HG02884 (cell line): ENCODE results near the gene RASA3.

ENCODE experiments used
- ATAC-seq: cut with Tn5 transposase; IDR thresholded peaks from one replicate; pipeline ENCODE4 v1.9.1; 2021; ENCODE audit warnings: mild to moderate bottlenecking, moderate library complexity; ENCODE audit not compliant: unreplicated experiment

The RASA3 gene

DNA sequence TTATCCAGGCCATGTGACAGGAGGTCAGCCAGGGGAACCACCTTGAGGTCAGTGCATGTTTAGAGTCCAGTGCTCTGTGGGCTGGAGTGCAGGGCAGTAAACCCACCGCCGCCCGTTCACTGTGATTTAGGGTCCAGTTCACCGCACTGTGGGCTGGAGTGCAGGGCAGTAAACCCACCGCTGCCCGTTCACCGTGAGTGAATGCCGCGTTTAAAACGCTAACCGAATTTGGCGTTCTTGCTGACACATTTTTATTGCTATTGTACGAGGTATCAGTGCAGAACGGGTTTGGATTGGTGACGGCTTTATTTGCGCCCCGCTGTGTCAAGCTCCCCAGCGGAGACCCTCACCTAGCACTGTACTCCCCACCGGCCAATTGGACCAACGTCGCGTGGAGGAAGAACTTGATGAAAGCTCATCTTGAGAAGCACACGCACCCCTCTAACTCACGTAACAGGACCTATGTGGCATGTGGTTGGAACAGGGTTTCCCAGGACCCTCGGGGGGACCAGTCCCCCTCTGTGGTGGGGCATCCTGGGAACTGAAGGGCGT, 186.5 kb downstream of the RASA3 start:
- ATAC-seq, result no peak

DNA sequence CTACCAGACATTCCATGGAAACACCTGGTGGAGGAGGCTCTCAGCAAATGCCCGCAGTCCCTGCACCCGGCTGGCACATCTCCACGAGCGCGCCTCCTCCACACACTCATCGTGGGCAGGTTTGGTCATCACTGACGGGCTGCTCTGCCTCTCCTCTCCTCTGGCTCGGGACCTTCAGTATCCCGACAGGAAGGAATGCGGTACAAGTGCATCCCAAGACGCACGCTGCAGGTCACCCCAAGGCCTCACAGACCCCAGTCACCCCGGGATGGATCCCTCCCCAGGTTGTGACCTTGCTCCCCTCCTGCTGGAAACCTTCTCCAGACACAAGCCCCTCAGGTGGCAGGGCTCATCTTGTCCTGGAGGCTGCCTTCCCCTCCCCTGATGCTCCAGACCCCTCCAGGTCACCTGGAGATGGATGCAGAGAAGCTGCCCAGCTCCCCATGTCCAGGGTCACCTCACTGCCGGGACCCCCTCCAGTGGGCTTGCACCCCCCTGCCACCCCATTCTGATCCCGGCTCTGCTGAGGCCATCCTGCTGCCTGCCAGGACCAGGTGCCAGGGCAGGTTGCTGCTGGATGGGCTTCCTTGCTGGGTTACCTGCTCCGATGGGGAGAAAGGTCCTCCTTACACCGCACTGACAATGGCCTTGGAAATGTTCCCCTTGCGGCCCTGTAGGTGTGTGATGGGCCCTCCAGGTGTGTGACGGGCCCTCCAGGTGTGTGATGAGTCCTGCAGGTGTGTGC, 188.4 kb downstream of the RASA3 start:
- no peak for ATAC-seq

DNA sequence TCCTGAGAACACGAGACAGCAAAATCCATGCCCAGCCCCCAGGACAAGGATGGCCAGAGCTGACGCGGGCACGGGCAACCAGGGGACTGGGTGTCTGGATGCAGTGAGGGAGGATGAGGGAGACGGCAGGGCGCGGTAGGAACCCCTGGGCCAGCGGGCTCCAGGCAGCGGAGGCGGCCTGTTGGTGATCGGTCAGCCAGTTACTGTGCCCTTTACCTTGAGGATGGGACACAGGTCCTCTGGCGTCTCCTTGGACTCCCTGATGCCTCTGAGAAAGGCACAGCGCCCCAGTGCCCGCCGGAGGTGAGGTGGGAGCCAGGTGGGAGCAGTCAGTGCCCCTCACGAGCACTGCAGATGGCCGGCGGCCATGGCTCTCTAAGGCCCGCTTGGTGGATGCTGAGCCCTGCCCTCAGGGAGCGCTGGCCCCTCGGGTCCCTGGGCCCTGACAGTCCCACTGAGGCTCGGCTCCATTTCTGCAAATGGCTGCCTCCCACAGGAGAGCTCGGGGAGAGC, 189.8 kb downstream of the RASA3 start:
- no peak for ATAC-seq

DNA sequence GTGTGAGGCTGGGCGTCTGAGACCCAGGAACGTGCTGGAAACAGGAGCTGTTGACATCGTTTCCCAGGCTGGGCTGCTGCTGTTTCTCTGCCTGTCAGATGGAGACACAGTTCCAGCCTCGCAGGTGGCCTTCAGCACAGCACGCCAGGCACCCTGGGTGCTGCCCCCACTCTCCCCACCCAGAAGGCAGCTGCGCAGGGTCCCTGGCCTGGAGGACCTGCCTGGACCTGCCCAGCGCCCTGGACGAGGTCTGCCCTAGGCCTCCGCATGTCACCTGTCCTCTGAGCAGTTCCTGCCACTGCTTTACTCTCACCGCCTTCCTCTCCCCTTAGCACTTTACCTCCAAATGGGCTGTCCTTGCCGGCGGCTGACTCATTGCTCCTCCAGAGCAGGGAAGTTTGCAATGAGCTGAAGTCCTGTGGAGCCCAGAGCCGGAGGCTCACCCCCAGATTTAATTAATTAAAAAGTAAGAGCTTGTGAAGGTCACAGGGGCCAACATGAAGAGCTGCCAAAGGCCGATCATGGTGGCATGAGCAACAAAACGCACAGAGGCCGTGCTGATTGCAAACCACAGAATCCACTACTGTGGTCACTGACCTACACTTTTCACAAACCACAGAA, 190.7 kb downstream of the RASA3 start:
- ATAC-seq, result no peak

DNA sequence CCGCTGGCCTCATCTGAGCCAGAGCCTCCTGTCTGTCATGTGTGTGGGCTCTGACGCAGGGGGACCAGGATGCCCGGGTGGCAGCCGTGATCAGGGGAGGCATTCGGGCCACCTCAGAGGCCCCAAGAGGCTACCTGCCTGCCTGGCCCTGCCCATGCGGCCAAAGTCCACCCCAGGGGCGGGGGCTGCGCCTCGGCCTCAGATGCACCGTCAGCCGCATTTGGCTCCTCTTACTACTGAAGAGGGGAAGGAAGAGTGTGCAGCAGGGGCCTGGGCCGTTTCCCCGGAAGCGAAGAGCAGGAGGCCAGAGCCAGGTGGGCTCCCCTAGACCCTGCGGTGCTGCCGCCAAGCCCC, 192.5 kb downstream of the RASA3 start:
- ATAC-seq, result no peak

DNA sequence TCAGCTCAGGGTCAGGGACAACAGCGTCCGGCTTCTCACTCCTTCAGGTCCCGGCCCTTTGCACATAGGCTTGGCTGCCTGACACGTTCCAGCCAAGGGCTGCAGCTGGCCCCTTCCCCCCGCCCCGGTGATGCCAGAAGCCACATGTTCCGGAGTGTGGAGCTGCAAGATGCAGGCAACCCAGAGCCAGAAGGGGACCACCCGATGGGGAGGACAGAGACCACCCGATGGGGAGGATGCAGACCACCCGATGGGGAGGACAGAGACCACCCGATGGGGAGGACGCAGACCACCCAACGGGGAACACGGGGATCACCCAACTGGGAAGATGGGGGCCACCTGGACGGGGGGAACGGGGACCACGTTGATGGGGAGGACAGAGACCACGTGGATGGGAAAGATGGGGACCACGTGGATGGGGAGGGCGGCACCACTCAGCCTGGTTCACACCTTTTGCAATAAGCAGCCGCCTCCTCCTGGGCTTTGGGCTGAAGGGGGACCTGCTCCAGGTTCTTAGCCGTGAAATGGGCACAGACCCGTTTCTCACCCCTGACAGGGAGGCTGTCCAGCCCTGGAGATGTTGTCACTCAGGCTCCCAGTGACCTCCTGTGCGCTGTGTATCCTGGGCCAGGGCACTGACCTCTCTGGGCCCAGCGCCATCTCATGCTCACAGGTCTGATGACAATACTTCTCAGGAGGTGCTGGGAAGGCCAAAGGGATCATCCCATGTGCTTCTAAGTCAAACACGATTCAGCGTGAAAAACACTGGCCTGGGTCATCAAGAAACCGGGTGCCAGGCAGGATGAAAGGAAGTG, 193.1 kb downstream of the RASA3 start:
- ATAC-seq, result no peak

DNA sequence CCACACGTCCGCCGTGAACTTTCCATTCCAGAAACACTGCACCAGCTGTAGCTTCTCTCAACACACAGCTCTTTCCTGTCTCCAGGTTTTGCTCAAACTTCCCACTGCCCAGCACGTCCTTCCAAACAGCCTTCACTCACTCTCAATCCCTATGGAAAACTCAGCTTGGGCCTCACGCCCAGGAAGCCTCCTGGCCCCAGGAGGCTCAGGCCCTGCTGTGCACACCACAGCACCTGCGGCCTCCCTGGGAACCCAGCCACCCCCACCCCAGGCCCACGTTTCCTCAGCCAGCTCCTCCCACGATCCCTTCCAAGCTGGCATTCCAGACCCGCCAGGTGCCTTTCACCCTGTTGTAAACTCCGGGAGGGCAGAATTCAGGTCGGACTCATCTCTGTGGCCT, 193.7 kb downstream of the RASA3 start:
- no peak for ATAC-seq

DNA sequence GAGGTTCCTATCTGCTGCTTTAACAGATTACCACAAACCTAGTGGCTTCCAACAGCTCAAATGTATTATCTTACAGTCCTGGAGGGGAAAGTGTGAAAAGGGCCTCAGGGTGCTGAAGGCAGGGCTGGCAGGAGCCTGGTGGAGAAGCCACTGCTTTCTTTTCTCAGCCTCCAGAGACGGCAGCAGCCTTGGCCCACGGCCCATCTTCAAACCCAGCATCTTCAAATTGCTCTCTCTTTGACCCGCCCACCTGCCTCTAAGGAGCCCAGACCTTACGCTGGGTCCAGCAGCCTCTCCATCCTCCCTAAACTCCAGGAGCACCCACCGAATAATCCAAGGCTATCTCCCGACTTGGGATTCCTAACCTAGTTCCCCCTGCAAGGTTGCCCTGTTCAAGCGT, 194.2 kb downstream of the RASA3 start:
- no peak for ATAC-seq

DNA sequence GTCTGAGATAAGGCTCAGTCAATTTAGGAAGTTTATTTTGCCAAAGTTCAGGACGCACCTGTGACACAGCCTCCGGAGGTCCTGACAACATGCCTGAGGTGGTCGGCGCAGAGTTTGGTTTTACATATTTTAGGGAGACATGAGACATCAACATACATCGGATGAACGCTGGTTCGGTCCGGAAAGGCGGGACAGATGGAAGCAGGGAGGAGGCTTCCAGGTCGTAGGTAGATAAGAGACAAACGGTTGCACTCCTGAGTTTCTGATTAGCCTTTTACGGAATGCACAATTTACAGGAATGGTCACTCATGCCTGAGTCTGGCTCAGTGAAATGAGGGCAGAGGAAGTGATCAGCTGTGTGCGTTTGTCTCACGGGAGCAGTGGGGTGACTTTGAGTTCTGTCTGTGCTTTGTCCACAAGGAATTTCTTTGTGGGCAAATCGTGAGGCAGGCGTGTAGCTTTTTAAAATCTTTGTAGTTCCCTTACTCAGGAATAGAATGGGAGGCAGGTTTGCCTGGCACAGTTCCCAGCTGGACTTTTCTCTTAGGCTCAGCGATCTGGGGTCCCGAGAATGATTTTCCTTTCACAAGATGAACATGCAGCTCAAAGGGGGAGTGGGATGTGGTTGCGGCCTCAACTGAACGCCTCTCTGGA, 194.8 kb downstream of the RASA3 start:
- no peak for ATAC-seq

DNA sequence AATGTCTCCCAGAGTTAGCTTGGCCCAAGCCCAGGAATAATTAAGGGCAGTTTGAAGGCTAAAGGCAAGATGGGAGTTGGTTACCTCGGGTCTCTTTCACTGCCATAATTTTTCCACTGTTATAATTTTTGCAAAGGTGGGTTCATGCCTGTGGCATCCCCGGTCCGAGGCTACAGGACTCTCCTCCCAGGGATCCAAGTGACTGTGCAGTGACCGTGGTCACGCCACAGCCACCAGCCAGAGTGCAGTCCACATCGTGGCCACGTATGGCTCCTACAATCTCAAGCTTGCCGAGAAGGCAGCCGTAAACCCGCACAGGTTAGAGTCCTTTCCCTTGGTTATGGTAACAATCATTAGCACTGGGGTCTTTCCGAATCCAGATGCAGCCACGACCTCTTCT, 195.3 kb downstream of the RASA3 start:
- ATAC-seq, result no peak

DNA sequence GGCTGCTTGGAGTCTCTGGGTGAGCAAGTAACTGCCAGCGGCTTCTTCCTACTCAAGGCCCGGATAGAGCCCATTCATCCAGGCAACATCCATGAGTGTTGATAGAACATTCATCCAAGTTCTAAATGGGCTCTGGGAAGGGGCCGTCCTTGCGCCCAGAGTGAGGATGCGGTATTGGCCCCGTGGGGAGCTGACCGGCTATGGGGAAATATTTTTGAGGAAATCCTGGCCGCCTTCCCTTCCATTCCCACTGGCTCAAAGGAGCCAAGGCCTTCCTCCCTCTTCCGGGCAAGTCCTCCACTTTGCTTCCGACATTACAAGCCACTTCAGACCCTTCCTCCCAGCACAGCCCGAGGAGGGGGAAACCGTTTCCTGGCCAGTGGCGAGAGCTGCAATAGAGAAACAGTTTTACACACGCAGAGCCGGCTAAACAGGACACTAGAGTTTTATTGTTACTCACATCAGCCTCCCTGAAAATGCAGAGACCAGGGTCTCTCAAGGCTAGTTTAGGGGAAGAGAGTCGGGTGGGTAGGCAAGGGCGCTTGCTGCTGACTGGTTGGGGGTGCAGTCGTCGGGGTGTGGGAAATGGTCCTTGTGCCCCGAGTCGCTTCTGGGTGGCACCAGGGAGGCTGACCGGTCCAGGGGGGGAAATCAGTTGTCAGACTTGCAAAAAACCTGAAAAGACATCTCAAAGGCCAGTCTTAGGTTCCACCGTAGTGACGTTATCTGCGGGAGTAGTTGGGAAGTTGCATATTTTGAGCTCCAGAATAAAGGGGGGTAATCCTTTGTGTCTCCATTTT, 196.1 kb downstream of the RASA3 start:
- ATAC-seq, result no peak

DNA sequence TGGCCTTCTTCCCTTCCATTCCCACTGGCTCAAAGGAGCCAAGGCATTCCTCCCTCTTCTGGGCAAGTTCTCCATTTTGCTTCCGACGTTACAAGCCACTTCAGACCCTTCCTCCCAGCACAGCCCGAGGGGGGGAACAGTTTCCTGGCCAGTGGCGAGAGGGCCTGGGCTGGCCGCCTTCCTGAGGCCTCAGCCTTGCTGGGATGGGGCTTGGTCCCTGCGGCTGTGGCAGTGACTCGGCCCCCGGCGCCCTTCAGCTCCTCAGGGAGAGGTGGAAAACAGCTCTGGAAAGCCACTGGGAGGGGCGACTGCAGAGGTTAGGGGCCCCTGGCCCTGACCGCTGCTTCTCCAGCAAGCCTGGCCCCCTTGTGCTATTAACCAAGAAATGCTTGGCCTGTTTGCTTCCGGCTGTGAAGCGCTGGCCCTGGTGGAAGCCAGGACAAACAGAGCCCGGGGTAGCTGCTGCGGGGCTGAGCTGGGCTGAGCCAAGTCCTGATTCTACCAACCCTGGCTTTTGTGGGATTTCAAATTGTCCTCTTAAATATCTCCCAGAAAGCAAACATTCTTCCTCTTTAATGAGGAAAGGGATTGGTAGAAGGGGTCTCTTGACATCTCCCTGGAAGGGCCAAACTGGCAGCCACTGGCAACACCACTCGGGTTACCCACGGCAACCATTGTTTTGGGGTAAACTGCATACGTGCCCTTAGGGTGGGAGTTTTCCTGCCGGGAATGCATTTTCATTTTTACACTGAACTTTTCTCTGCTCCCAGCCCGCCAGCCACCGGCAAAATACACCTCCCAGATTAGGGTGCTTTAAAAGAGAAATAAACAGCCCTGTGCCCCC, 197.2 kb downstream of the RASA3 start:
- no peak for ATAC-seq

DNA sequence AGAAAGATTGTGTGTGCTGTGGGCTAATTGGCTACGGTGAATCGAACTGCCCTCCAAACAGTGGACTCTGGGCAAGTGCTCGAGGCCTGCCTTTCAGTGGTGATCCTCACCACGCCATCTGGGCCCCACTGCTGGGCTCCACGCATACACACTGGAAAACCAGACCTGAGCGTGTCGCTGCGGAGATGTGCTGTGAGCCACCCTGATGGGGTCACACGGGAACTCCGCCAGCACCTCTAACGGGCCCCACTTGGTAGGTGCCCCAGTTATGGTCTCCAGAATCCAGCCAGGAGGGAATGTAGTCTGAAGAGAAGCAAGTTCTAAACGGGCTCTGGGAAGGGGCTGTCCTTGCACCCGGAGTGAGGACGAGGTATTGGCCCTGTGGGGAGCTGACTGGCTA, 197.8 kb downstream of the RASA3 start:
- ATAC-seq, result no peak

DNA sequence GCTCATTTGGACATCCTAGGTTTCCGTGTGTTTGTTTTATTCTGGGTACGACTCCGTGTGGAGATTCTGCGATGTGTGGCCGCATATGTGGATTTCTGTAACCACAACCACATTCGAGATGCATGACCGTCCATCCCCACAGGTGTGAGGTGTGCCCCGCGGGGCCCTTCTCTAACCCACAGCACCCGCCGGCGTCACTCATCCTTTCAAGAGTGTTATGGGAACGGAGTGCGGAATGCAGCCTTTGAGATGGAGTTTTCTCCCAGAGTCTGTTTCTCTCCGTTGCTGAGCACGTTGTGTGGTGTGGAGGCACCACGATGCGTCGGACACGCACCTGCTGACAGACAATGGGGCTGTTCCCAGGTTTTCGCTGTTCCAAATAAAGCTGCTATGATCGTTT, 198.5 kb downstream of the RASA3 start:
- no peak for ATAC-seq

DNA sequence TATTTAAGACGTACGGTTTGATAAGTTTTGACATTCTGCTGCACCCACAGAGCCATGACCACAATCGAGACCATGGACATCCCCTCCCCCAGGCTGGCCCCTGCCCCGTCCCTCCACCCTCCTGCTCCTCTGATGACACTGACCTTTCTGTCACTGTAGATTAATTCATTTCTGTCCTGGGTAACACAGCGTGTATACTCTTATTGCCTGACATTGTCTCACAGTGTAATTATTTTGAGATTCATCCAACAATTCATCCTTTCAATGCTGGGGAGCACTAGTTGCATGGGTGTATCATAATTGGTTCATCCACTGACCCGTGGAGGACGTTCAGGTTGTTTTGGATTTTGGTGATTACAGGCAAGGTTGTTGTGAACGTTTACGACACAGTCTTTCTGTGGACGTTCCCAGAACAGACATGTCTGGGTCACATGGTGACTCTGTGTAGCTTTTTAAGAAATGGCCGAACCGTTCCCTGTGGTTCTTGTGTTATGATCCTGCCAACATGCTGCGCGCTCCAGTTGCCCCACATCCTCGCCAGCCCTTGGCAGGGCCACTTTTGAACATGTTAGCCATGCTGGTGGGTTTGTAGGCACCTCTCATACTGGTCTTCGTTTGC, 200.5 kb downstream of the RASA3 start:
- ATAC-seq, result no peak

DNA sequence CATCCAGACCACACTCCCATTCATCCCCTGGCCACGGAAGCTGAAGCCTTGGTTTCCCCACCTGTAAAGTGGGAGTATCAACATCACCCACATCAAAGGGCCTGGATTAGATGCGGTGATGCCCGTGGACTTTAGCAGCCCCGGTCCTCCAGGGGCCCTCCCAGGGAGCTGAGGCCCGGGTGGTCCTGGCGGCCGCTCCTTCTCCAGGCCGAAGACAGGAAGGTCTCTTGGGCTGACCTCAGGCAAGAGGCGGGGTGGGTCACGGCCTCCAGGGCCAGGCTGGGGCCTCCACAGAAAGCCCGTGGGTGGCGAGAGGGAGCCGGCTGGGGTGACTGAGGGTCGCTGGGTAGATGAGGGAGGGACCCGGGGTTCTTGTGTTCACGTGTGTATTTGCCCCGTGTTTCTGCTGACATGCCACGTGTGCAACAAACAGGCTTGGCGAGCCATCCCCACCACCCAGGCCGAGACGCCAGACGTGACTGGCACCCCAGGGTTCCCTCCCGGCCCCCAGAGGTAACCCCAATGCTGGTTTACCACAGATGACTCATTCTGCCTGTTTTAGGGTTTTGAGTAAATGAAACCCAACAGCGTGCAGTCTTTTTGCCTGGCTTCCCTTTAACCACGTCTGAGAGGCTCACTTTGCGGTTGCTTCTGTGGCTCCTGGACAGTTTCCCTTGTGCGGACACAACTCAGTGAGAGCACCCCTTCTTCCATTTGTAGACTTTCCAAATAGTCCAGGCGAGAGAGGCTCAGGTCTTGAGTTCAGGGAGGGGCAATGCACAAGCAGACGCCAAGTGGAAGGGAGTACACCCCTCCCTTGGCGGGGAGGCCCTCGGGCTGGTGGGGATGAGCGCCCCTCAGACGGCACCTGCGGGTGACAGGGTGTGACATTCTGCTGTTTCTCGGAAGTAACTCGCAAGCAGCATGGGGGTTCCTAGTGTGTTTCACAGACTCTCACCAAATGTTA, 201.5 kb downstream of the RASA3 start:
- no peak for ATAC-seq
